HuH-7.5 (cell line): ENCODE measurements around the gene AVEN.

Source experiments
- DNase-seq: peaks from one replicate; pipeline ENCODE4 v3.0.0; 2011; ENCODE audit warnings: low spot score

Gene AVEN

DNA sequence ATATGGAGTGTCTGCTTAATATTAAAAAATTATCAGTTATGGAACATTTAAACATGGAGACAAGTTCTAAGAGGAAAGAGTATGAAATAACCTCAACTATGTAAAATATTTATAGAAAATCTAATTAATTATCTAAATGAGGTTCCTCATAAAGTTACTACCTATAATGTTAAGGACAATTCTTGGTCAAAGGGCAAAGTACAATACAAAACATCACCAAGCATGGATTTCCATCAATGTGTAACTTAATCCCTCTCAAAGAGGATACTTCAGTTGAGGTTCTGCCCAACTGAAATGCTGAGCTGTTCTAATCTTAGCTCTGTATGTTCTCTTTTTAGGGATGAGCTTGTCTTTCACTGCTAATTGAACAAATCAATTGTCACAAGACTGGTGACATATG lies 126.7 kb downstream of the AVEN start:
- DNase-seq: no peak

GRCh38 chr15:33910741-33911140 lies 128.3 kb downstream of the AVEN start:
- no peak for DNase-seq

DNA sequence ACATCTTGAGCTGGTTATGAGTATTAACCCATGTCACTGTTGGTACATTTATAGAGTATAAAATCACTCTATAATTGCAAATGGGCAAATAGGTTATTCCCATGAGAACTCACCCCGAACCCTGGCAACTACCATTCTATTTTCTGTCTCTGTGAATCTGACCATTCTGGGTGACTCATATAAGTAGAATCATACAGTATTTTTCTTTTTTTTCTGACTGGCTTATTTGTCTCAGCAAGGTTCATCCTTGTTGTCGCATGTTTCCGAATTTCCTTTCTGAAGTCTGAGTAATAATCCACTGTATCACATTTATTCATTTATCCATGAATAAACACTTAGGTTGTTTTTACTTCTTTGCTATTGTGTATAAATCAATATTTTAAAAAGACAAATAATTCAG lies 130.6 kb downstream of the AVEN start:
- no peak for DNase-seq

GRCh38 chr15:33907326-33907725 lies 131.7 kb downstream of the AVEN start:
- no peak for DNase-seq

- no peak for DNase-seq
These were observed 135.3 kb downstream of the AVEN start for GRCh38 chr15:33903661-33904060.

DNA sequence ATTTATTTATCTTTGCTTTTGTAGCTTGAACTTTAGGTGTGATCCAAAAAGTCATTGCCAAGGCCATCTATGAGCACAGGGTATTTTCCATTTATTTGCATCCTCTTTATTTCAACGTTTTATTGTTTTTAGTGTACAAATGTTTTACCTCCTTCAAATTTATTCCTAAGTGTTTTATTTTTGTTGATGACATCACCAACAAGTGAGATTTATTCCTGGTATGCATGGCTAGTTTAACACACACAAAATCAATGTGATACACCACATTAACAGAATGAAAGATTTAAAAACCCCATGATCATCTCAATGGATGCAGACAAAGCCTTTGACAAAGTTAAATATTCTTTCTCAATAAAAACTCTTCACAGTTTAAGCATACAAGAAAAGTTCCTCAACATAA lies 137.0 kb downstream of the AVEN start:
- DNase-seq: no peak

DNA sequence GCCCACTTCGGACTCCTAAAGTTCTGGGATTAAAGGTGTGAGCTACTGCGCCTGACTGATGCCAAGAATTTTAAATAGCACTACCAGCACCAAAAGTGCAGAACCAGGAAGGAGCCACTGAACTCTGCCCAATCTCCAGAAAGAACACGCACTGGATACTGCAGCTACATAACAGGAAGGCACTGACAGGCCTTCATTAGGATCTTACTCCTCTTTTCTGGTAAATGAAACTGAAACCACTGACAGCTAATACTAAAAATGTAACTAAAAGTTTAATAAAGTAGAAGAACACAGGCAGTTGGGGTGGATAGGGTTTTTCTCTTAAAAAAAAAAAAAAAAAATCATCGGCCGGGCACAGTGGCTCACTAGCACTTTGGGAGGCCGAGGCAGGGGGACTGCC lies 144.8 kb downstream of the AVEN start:
- DNase-seq: no peak

GRCh38 chr15:33888176-33888575 lies 150.8 kb downstream of the AVEN start:
- no peak for DNase-seq

DNA sequence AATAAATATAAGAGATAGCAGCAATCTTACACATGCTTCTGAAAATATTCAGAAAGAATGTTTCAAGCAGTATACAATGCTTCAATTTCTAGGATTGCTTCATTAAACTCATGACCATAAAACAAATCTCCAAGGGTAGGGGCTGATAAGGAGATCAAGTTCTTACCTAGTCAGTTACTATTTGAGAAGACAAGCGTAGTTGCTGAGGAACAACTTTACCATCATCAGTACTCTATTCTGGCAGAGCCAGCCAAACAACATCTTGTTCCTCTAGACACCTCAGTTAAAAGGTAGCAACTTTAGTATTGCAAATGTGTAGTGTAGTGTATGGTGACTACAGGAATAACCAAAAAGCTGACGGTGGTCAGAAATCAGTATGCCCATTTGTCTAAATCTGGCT lies 156.1 kb downstream of the AVEN start:
- no peak for DNase-seq

GRCh38 chr15:33874156-33874555 lies 164.8 kb downstream of the AVEN start:
- DNase-seq: no peak

DNA sequence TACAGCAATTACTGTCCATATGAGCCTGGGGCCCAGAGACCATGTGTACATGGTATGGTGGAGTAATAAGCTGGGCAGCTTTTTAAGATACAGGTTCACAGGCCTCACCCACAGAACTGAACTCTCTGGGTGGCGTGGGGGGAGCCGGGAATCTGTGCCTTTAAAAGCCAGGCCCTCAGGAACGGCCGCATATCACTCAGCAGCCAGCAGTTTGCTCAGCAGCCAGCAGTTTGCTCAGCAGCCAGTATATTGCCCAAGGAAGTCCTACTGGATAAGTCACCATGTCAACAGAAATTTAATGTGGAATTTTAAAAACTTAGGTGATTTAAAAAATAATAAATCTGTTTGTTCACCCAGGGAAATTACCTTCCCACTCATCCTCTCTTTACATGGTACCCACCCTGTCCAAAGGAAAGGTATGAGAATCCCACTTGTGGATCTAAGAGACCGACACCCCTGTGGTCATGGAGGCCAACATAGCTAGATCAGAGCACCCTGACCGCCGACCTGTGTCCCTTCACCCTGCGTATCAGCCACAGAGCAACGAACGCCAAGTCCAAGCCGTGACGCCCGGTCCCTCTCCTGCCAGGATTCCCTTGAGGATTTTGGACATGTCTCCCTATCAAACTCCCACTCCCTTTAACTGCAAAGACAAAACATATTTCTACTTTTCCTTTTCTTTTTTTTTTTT lies 166.4 kb downstream of the AVEN start:
- DNase-seq: no peak

DNA sequence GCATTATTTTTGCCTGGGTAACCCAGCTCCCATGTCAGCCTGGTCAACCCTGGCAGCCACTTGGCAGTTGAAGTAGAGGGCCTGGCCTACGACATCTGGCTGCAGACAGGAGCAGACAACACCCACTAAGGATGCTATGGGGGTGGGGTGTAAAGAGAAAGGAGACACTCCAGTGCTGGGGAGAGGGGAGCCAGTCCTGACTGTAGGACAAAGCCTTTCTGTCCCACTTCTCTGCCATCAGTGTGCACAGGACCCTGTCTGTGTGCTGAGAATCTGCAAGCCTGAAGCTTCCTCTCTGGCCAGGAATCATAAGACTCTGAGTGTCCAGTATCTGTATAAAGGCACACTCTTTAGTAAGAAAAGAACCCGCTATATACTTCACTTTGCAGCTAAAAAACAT lies 167.0 kb downstream of the AVEN start:
- no peak for DNase-seq

GRCh38 chr15:33866101-33866737 lies 172.8 kb downstream of the AVEN start:
- DNase-seq: no peak

GRCh38 chr15:33865416-33865815 lies 173.6 kb downstream of the AVEN start:
- no peak for DNase-seq

DNA sequence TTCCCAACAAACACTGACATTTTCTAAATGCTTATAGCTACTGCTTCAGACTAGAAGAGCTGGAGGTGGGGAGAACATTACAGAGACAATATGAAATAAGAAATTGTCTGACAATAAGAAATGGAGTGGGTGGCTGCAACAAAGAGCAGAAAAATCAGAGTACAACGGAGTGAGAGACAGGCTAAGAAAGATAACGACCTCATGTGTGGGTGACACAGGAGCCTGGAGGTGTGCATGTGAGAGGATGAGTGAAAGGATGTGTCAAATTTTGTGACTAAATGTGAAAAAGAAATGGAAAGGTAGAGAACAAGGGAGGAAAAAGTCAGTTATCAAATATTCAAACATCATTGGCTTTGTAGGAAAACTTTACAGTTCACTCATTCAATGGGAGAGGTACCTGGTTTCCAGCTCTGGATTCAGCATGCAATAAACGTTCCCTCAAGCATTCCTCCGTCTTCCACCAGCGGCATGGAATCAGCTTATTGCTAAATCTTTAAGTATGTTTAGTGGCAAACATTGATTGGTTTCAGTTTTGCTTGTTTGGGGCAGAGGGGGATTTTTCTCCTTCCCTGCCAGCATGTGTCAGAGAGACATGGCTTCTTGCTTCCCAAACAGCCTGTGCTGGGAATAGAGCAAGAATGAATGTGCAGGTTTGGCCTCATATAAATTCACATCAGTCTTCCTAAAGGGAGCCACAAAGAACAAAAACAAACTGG lies 174.5 kb downstream of the AVEN start:
- no peak for DNase-seq

GRCh38 chr15:33860754-33861153 lies 178.2 kb downstream of the AVEN start:
- DNase-seq: no peak

DNA sequence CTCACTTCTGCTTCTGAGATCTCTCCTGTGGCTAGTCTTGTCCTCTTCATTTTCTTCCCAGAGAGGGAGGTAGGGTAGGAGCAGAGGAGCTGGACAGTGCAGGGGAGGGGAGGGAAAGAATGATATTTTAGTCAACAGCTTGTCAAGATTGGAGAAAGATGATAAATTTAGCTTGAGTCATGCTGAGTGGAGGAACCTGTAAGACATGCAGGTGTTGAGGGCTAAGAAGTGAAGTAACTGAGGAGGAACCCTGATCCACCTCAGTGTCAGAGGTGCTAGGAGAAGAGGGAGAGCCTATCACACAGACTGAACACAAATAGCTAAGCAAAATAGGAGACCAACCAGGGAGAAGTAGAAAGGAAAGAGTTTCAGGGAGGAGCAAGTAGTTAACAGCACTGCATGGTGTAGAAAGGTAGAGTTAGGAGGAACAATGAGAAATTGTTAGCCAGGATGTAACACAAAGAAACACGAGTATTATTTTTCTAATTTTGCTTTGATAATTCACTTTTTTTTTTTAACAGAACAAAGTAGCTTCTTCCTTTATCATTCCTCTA lies 178.9 kb downstream of the AVEN start:
- no peak for DNase-seq

DNA sequence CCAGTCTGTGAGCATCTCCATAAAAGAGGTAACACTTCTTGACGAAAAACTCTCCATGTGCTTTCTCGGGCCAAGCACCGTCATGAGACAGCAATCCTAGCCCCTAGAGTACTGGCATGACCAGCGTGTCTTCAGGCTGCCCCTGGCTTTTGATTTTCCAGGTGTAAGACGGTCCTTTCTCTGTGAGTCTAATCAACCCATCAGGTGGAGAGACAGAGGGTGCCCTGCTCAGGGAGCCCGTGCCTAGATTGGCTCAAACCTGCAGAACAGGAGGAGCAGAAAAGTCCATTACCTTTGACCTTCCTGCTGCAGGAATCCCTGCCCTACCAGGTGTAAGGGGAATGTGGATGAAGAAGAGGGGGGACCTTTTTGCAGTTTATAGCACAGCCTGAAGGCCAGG lies 180.2 kb downstream of the AVEN start:
- no peak for DNase-seq

- no peak for DNase-seq
These were observed 181.3 kb downstream of the AVEN start for GRCh38 chr15:33857726-33858125.

DNA sequence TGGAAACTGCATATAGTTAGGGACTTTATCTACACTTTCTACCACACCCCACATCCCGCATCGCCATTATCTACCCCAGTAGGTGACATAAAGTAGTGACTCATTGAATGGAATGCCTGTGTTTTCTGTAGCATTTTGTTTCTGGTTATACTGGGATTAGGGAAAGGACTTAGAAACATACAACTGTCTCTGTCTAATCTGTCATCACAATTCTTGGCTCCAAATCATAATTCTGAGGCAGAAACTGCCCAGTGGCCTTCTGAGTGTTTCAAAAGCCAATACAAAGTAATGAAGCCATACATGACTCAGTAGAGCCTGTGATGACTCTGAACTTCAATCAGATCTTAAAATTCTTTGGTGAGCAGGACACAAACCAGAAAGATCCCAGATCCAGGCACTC lies 186.4 kb downstream of the AVEN start:
- DNase-seq: no peak

- DNase-seq: no peak
These were observed 186.9 kb downstream of the AVEN start for GRCh38 chr15:33852094-33852493.

DNA sequence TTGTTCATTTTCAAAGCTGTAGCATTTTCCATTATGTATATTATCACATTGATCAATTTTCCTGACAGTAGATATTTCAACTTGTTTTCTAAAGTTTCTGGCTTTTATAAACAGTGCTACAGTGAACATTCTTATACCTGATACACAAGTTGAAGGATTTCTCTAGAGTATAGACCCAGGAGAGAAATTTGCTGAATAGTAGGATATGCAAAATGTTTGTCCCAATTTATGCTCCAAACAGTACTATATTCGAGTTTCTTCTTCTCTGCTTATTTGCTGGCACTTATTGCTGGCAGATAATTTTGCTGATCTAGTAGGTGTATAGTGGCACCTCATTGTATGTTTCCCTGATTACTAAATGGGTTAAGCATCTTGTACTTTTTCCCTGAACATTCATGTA lies 187.9 kb downstream of the AVEN start:
- DNase-seq: no peak

DNA sequence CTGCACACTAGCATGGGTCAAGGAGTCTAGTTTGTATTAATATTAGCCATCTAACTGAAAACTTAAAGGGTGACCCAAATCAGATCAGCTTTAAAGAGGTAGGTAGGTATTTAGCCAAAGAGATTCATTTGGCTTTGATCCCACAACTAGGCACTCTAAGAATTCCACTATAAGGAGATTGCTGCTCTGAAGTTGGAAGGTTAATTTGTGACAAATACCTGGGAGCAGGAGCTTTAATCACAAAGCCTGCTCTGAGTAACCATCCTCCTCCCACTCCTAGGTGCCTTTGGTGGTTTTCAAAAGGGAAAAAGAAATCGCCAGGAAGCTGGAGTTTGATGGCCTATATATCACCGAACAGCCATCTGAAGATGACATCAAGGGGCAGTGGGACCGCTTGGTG lies 191.0 kb downstream of the AVEN start:
- DNase-seq: no peak
